Measurements from ENCODE around the gene FNBP1. TPM values are rescaled to one million over a fixed set of nuclear protein-coding genes. Genes with fewer than 3 reads are reported as not detected.
"Not testable (repeated sequence)": the region's sequence is repeated elsewhere in the genome, so short reads cannot be mapped to it uniquely, and the experiment has no call there.

The FNBP1 gene
- total RNA-seq, 1 donor from 2014 or later = 66.4 TPM

DNA sequence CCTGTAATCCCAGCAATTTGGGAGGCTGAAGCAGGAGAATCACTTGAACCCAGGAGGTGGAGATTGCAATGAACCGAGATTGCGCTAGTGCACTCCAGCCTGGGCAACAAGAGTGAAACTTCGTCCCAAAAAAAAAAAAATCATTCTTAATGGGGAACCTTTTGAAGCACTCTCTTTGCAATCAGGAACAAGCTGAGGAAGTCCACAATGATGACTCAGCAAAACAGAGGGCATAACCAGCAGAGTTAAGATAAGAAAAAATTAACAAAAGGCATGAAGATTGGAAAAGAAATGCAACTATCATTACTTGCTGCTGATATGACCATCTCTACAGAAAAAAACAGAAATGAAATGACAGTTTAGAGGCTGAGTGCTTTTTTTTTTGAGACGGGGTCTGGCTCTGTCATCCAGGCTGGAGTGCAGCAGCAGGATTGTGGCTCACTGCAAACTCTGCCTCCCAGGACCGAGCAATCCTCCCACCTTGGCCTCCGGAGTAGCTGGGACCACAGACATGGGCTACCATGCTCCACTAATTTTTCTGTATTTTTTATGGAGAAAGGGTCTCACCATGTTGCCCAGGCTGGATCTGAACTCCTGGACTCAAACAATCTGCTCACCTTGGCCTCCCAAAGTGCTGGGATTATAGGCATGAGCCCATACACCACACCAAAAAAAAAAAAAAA lies 88.0 kb downstream of the FNBP1 start:
- no peak for DNase-seq (ENCODE audit: low spot score)

DNA sequence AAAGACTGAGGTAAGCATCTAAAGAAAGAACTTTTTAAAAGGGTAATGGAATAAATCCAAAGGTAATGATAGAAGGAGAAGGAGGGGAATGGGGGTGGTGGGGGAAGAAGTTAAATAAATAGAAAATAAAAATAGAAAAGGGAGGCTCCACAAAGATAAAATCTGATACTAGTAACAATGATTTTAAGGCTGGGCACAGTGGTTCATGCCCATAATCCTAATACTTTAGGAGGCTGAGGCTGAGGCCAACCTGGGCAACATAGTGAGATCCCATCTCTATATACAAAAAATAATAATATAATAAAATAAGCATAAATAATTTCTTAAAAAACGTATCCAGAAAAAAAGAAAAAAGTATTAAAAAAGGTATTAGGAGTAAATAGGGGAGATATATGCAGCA lies 89.3 kb downstream of the FNBP1 start:
- DNase-seq (ENCODE audit: low spot score) = no peak

DNA sequence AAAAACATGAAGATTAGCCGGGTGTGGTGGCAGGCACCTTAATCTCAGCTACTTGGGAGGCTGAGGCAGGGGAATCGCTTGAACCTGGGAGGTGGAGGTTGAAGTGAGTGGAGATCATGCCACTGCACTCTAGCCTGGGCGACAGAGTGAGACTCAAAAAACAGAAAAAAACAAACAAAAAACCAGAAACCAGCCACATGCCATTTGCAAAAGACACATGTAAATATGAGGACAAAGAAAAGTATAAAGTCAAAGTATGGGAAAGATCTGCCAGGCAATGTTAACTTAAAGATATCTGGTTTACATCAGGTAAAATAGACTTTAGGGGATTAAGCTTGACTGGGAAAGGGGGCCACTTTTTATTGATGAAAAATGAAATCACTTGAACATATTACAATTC lies 90.7 kb downstream of the FNBP1 start:
- no peak for DNase-seq (ENCODE audit: low spot score)

DNA sequence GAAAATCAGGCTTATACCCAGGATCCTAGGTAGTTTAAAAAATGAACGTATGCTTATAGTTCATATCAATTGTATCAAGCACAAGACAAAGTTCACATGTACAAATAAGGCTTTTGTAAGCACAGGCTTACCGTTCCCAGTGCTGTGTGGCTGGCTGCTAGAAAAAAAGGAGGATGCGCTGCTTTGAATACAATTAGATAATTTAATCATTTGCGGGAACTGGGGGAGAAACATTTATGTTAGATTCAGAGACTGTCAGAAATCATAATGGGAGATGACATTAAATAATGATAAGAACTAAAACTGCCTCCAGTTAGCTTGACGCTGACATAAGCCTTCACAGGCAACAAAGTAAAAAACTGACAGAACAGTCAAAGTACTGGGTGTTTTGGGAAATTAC lies 93.2 kb downstream of the FNBP1 start:
- DNase-seq (ENCODE audit: low spot score) = no peak

DNA sequence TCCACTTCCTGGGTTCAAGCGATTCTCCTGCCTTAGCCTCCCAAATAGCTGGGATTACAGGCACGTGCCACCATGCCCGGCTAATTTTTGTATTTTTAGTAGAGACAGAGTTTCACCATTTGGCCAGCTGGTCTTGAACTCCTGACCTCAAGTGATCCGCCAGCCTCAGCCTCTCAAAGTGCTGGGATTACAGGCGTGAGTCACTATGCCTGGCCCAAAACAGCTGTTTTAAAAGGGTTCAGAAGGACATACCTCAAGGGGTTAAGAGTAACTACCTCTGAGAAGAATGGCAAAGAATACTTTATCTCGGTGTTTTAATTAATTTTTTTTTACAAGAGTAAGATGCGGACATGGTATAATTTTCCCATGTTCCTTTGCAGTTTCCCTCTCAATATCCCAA lies 94.4 kb downstream of the FNBP1 start:
- not testable (repeated sequence) for DNase-seq (ENCODE audit: low spot score)

DNA sequence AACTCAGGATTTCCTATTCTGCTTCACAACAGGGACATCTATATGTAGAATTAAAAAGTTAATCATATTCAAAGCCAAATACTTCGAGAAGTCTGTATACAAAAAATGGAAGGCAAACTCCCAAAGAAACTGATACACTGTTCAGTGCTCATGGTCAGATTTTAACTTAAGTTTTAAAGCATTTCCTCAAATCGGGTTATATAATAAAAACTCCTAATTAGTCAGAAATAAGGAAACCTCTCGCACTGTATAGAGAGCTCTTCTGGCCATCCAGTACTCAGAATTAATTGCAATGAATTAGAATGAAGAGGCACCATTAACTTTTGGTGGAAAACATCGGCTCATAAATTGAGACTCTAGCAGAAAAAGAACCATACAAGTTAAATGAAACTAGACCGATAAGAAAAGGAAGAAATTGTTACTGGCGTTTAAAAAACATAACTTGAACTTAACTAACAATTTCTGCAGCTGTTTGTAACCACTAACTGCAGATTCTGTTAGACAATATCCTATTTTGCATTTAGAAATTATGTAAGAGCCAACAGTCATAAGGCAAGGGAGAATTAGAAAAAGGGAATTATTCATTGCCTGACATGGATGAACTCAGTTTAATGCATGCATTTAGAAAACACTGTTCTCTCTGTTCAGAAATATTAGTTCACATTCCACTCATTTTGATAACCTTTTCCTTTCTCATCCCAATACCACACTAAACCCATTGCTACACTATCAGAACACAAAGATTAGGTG lies 96.6 kb downstream of the FNBP1 start:
- no peak for DNase-seq (ENCODE audit: low spot score)

DNA sequence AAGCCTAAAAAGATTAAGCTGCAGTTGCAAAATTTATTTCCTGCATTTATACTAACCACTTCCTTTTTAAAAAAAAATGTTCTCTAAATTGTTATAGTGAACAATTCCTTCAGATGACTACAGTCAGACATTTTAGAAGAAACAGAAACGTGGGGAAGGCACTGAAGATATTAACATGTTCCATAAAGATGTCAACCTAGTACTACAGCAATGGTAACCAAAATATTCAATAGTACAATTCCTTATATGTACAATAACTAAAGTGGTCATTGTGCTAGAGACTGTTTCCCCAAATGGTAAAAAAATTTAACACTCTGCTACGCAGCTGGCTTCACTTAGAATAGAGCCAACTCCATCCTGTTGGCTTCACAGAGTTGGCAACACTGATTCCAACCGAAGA lies 97.7 kb downstream of the FNBP1 start:
- DNase-seq (ENCODE audit: low spot score) = no peak

DNA sequence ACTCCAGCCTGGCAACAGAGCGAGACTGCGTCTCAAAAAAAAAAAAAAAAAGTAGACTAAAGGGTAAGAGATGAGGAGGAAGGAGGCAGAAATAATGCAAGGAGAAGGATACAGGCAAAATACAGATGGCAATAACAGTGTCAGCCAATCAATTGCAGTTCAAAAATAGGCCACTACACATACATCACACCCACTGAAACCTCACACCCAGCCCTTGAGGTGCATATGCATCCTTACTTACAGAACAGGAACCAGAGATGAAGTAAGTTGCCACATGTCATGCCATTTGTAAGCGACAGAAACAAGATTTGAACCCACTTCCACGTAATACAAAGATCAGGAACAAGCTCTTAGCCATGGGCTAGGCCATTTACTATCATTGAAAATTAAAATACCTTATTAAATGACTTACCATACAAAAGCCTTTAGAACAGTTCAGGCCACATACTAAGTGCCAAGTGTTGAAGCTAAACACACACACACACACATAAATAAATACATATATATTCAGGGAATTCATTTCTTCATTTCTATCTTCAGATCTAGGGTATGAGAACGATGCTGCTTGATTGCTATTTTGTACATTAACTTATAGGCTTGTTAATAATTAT lies 98.4 kb downstream of the FNBP1 start:
- DNase-seq (ENCODE audit: low spot score) = no peak

DNA sequence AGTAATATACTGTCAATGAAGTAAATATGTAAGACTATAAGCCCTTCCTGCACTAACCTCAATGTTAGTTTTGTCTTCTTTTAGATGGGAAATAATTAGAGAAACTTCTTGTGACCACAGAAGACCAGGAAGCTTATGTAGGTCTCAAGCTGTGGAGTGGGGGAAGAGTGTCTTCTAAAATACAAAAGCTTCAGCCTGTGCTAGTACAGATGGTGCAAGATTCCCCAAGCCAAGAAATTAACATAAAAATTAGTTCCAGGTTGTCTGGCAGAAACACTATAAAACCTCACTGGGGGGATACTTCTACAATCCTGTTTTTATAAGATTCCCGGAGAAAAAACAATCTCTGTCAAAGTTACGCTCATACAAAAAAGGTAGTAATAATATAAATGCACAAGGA lies 103.6 kb downstream of the FNBP1 start:
- DNase-seq (ENCODE audit: low spot score) = no peak

DNA sequence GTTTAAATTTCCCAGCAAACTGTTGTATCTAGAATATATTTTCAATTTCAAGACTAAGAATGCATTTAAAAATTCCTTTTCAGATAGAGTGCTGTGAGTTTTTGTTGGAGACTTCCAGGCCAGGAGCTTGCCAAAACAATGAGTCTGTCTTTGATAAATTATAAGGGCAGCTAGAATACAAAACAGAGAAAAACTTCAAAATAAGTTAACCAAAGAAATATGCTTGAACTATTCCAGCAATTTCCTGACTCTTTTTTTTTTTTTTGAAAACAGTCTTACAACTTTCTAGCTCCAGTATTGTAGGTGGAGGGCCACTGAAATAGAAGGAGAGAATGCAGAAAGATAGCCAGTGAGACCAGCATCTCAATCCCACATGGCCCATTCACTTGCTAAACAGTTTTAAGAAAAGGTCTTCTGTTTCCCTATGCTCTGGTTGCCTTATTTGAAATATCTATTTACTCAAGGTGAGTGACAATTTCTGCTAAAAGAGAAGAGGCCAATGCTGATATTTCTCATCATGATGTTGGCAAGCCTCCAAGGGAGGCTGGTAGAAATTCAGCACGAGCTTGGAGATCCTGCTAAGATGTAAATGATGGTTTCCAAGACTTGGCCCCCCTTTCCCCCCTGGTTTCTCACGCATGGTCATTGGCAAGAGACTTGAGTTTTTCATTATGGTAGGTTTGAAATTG lies 104.6 kb downstream of the FNBP1 start:
- DNase-seq (ENCODE audit: low spot score) = no peak

DNA sequence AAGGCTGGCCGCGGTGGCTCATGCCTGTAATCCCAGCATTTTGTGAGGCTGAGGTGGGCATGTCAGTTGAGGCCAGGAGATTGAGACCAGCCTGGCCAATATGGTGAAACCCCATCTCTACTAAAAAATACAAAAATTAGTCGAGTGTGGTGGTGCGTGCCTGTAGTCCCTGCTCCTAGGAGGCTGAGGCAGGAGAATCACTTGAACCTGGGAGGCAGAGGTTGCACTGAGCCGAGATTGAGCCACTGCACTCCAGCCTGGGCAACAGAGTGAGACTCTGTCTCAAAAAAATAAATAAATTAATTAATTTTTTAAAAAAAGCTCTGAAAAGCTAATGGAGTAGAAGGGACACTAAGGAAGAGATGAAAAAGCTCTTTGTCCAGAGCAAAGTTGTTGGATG lies 105.1 kb downstream of the FNBP1 start:
- not testable (repeated sequence) for DNase-seq (ENCODE audit: low spot score)

DNA sequence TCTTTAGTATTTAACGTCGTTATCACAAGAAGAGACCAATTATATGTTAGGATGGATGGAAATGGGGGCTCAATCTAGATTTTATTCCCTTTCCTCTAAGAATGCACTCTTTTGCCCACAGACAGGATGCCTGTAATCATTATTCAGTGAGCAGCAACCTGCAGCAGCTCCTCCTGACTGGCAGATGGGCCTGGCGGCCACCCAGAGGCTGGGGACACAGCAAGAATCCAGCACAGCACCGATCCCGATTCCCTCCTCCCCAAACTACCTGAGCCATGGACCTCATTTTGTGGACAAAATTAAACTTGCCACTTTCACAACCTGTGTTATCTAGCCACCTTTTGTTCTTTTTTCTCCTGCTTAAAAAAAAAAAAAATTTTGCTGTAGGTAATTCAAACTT lies 106.8 kb downstream of the FNBP1 start:
- no peak for DNase-seq (ENCODE audit: low spot score)

DNA sequence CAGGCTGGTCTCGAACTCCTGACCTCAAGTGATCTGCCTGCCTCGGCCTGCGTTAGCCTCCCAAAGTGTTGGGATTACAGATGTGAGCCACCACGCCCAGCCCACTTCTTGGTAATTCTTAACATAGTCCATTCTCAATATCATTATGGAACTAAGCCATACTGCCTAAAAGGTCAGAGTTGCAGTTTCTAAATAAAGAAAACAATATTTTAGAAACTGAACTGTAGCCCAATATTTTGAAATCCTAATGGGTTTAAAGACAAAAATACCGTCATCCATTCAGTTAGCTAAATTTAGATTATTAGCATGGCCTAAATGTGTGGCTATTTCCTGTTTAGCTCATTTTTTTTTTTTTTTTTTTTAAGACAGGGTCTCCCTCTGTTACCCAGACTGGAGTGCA lies 108.2 kb downstream of the FNBP1 start:
- DNase-seq (ENCODE audit: low spot score) = no peak

DNA sequence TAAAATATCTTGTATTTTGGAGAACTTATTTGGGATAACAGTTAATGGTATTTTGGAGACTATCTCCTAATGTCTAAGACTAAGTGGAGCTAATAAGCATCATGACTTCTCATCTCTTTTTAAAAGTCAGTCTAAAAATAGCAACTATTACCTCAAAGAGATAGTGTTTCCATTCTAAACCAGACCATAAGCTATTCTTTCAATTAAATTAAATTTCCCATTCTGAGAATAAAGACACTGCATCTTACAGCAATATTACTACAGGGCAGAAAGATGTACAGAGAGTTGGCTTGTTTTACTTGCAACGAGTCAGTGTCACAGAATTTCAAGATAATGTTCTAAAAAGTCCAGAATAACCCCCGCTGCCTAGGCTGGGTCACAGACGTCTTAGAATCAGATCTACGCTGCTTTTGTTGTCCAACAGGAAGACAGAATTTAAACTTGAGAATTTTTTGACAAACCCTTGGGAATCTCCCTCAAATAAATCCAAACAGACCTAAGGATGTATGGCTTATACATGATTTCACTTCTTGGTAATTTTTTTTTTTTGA lies 108.9 kb downstream of the FNBP1 start:
- DNase-seq (ENCODE audit: low spot score) = no peak

DNA sequence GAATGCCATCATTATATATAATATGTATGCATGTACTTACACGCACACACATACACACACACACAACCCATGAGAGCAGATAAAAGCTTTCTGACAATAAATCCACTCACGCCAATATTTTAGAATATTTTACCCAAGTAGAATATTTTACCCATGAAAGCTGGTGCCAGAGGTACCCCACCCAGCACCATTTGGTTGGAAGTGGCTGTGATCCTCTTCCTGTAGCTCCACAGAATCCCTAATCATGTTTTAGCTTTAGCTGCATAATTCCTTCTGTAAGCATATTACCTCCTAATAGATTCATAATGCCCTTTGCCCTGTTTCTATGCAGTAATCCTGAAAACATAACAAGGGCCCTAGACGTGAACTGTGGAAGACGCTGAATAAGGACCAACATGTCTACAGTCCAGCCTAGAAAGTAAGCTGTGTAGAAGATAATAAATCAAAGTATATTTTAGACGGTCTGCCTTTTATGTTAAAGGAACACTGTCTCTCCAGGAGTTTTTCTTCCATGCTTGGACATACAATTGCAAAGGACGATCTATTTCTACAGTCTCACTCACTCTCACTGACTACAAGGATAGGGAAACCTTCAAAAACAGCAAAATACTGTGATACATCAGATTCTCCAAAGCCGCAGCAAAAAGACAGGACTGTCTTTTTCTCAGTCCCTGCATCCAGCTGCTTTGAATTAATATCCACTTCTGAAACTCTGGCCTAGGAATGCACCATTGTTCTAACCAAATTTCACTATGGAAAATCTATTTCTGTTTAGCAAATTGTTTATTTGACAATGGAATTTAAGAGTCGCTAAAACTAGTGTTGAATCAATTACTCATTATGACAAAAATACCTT lies 109.6 kb downstream of the FNBP1 start:
- DNase-seq (ENCODE audit: low spot score) = no peak

DNA sequence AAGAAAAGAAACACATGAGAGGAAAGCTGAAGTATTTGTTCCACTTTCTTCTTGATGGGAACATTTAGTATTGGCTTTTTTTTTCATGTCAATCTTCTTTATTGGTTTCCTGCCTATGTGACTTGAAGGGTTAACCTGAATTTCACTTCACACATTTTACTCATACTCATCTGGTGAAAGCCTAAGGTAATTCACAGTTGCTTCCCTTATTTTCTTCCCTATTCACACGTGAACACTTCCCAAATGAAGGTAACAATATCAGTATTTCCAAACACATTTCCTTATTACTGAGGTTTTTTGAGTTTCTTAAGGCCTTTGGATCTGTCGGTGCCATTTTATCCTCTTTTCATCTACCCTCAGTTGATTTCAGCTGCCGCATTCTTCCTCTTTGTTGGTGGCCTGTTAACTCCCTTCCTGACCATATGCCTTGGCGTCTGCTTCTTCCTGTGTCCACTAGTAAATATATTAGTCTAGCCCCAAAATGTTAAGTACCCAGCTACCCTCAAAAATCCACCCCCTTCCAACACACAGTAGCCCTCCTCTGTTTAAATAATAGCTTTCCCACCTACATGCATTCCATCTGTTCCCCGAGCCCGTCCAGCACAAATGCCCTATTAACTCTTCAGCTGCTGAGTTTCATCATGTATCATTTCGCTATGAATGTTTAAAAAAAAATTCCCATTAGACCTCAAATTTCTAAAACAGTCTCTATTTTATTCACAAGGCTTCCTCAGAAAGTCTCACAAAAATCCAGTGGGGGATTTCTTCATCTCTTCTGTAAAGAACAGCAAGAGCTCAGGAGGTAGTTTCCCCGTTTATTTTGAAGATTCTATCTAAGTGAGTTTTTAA lies 110.5 kb downstream of the FNBP1 start:
- no peak for DNase-seq (ENCODE audit: low spot score)

DNA sequence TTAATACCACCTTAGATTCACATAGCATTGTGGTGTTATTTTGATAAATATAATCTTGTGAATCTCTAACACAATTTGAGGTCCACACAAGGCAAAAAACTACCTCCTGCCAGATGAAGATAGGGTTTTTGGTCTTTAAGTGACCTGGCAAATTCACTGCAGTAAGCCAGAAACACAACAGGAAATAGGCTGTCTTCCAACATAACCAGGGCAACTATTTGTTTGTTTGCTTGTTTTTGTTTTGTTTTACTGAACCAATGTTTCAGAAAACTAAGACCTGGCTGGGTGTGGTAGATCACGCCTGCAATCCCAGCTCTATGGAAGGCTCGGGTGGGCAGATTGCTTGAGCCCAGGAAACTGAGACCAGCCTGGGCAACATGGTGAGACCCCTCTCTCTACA lies 112.2 kb downstream of the FNBP1 start:
- no peak for DNase-seq (ENCODE audit: low spot score)

DNA sequence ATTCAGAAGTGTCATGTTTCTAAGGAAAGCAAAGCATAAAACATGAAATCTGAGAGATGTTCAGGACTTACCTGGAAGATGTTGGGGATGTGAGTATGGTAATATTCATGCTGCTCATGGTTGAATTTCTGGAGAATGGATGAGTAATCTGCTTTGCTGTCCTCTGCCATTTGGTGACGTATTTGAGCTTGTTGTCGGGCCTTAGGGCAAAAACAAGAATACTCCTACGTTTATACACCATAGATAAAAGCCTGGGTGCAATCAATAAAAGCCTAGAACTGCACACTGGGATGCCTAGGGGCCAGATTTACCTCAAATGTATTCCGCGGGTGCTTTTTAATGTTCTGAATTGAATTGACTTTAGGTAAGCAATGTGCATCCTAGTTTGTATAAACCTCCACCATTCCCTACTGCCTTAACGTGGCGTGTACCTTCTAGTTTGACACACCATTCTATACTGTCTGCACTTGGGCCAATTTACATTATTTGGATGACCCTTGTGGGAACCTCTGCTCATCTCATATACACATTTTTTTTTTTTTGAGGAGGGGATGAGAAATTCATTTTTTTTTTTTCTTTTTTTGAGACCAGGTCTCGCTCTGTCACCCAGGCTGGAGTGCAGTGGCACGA lies 113.4 kb downstream of the FNBP1 start:
- DNase-seq (ENCODE audit: low spot score) = no peak

DNA sequence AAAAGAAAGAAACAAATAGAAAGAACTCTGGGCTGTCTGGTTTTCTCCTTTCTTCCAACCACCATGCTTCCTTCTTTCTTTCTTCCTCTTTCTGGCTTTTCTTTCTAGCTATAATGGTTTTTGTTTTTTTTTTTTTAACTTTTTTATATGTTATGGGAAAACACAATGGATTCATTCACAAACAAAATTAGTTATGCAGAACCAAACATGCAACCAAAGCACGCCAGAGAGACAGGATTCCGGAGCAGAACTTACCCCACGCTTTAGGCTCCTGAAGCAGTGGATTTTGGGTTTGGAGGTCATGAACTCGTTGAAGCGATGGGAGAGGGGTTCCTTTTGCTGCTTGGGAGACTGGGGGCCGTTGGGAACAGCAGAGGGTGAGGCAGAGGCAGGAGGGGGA lies 119.4 kb downstream of the FNBP1 start:
- no peak for DNase-seq (ENCODE audit: low spot score)

DNA sequence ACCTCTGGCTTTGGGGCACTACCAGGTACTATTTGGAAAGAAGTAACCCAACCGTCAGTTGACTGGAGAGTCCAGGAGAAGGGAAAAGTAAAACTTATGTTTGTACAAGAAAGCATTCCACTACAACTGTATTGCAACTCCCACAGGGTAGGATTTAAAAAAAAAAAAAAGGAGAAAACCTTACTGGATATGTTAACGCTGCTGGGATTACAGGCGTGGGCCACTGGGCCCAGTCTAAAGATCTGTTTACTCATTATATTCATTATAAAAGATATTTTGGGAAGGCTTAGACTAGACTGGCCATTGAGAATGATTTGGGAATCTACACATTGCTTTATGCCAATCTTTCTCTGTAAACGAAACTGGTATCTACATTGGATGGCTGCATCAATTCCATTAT lies 121.1 kb downstream of the FNBP1 start:
- no peak for DNase-seq (ENCODE audit: low spot score)
